NCI-H2227 (cell line): ENCODE measurements around the gene DNAH5.
A peak's percentile ranks its signal among the peaks of the same experiment; 100 is the strongest.
"Not testable (repeated sequence)": the region's sequence is repeated elsewhere in the genome, so short reads cannot be mapped to it uniquely, and the experiment has no call there.

ENCODE experiments used
- DNase-seq: peaks from one replicate; lab custom pipeline; 2025; ENCODE audit not compliant: unreplicated experiment; lab: John Stamatoyannopoulos, UW

The DNAH5 gene

GRCh38 chr5:13859270-13860065, 85.0 kb downstream of the DNAH5 start:
- peak; percentile 46 for DNase-seq

GRCh38 chr5:13843175-13843846, 101.2 kb downstream of the DNAH5 start:
- no peak for DNase-seq

- no peak for DNase-seq
These were observed 111.0 kb downstream of the DNAH5 start for GRCh38 chr5:13833440-13833839.

GRCh38 chr5:13831351-13831750, 113.1 kb downstream of the DNAH5 start:
- DNase-seq = no peak

GRCh38 chr5:13830536-13830935, 114.0 kb downstream of the DNAH5 start:
- DNase-seq = no peak

GRCh38 chr5:13821366-13821765, 123.1 kb downstream of the DNAH5 start:
- DNase-seq = no peak

GRCh38 chr5:13816126-13816525, 128.4 kb downstream of the DNAH5 start:
- no peak for DNase-seq

GRCh38 chr5:13814301-13814700, 130.2 kb downstream of the DNAH5 start:
- no peak for DNase-seq

- no peak for DNase-seq
These were observed 134.6 kb downstream of the DNAH5 start for GRCh38 chr5:13809921-13810320.

GRCh38 chr5:13804336-13804735, 140.2 kb downstream of the DNAH5 start:
- no peak for DNase-seq

- not testable (repeated sequence) for DNase-seq
These were observed 145.9 kb downstream of the DNAH5 start for GRCh38 chr5:13798569-13798968.

GRCh38 chr5:13785781-13786415, 158.6 kb downstream of the DNAH5 start:
- no peak for DNase-seq

- no peak for DNase-seq
These were observed 160.8 kb downstream of the DNAH5 start for GRCh38 chr5:13783726-13784125.

- no peak for DNase-seq
These were observed 164.4 kb downstream of the DNAH5 start for GRCh38 chr5:13780081-13780480.

- no peak for DNase-seq
These were observed 170.8 kb downstream of the DNAH5 start for GRCh38 chr5:13773649-13774048.

- no peak for DNase-seq
These were observed 173.4 kb downstream of the DNAH5 start for GRCh38 chr5:13771011-13771571.

- peak; percentile 58 for DNase-seq
These were observed 178.3 kb downstream of the DNAH5 start for GRCh38 chr5:13766236-13766635.

- no peak for DNase-seq
These were observed 180.8 kb downstream of the DNAH5 start for GRCh38 chr5:13763719-13764118.

GRCh38 chr5:13749766-13750165, 194.7 kb downstream of the DNAH5 start:
- no peak for DNase-seq

- DNase-seq = no peak
These were observed 198.5 kb downstream of the DNAH5 start for GRCh38 chr5:13746026-13746425.

GRCh38 chr5:13745508-13745907, 199.0 kb downstream of the DNAH5 start:
- DNase-seq = no peak

GRCh38 chr5:13740471-13740870, 204.0 kb downstream of the DNAH5 start:
- DNase-seq = no peak
